Muscle of leg (tissue), 11 donors: ENCODE data around the gene PACS1. TPM values are rescaled to one million over a fixed set of nuclear protein-coding genes. Genes with fewer than 3 reads are reported as not detected.
A peak's percentile ranks its signal among the peaks of the same experiment; 100 is the strongest.
"Not testable (repeated sequence)": the region's sequence is repeated elsewhere in the genome, so short reads cannot be mapped to it uniquely, and the experiment has no call there.

Source experiments
- DNase-seq: peaks from one replicate; pipeline ENCODE4 v3.0.0; 2013
- H3K27ac ChIP-seq: one replicate; pipeline ENCODE4 v1.5.1; 2013; ENCODE audit warnings: mild to moderate bottlenecking, low read length, control low read depth
- H3K27me3 ChIP-seq: one replicate; pipeline ENCODE4 v1.6.1; 2013; ENCODE audit warnings: low read length; ENCODE audit not compliant: control insufficient read depth, insufficient read depth
- H3K36me3 ChIP-seq: one replicate; pipeline ENCODE4 v1.6.1; 2013; ENCODE audit warnings: low read length; ENCODE audit not compliant: control insufficient read depth, insufficient read depth
- H3K4me1 ChIP-seq: one replicate; pipeline ENCODE4 v1.6.1; 2013; ENCODE audit warnings: low read length; ENCODE audit not compliant: control insufficient read depth, insufficient read depth
- H3K4me3 ChIP-seq: one replicate; pipeline ENCODE4 v1.5.1; 2013; ENCODE audit warnings: low read length, control low read depth
- H3K9me3 ChIP-seq: replicated peaks from 2 replicates; pipeline ENCODE4 v1.6.1; 2013; ENCODE audit warnings: low read depth, low read length; ENCODE audit not compliant: control insufficient read depth
- WGBS: methylation state at CpG from one replicate; pipeline ENCODE4 v1.1.5; 2013; ENCODE audit warnings: missing lambda C conversion rate; ENCODE audit not compliant: insufficient coverage; 5-methylcytosine and 5-hydroxymethylcytosine counted together
- polyA plus RNA-seq, 8 donors: library from polyadenylated mRNA; unstranded; fragments of 120-200 nt; gene quantifications; one replicate each; pipeline versions ENCODE4 v1.2.1 to v1.2.3, GENCODE V29; 2013; ENCODE audit warnings: inconsistent platforms in 1 of 8, low replicate concordance in 1 of 8; ENCODE audit not compliant: insufficient read length in 8 of 8, insufficient read depth in 1 of 8
- total RNA-seq: library from RNA; stranded (reverse); fragments of 120-200 nt; gene quantifications from one replicate; pipeline ENCODE4 v1.2.4, GENCODE V29; 2013

PACS1 gene
- total and polyA plus RNA-seq, 9 donors, result 13.2 to 41.3 (median 30.9) TPM

DNA sequence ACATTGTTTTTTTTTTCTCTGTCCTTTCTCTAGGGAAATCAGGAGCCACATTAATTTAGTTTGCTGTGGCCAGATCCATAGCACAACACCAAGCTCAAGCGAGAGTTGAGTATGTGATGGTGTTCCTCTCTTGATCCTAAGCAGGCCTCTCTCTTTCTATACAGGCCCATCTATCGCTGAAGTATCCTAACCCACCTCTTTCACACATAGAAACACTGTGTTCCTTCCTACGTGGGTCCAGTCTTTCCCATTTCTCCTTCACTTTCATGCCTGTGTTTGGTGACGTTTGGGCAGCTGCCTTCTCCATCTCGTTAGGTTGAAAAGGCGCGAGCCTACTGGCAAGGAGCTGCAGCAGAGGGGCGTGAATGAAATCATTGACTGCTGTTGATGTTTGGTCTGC, 2.4 kb downstream of the PACS1 start:
- Histone ChIP-seq H3K27ac (no peak overlapping the region), H3K4me3 (no peak overlapping the region), H3K36me3 (peaks cover 39% of the 10 kb centered on the region), H3K9me3 (no peaks in the 10 kb centered on the region), H3K4me1 (peaks cover 29% of the 10 kb centered on the region), H3K27me3 (no peaks in the 10 kb centered on the region)
- WGBS, result 79% methylated on average over 7 of the region's 8 CpGs
- no peak for DNase-seq

DNA sequence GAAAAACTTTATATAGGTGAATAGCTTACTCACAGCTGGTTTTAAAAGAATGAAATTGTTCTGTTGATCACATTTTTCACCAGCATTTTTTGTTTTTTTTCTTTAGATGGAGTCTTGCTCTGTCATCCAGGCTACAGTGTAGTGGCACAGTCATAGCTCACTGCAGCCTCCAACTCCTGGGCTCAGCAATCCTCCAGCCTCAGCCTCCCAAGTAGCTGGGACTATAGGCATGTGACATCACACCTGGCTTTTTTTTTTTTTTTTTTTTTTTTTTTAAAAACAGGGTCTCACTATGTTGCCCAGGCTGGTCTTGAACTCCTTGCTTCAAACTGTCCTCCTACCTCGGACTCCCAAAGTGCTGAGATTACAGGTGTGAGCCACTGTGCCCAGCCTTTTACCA, 3.6 kb downstream of the PACS1 start:
- no peaks in the 10 kb centered on the region for H3K9me3 ChIP-seq
- WGBS, result no CpG with 5 or more reads among the region's 1 CpG
- peaks cover 27% of the 10 kb centered on the region for H3K36me3 ChIP-seq
- no peak overlapping the region for H3K27ac ChIP-seq
- no peak for DNase-seq
- H3K4me1 ChIP-seq, result peaks cover 20% of the 10 kb centered on the region
- no peak overlapping the region for H3K4me3 ChIP-seq
- no peaks in the 10 kb centered on the region for H3K27me3 ChIP-seq

DNA sequence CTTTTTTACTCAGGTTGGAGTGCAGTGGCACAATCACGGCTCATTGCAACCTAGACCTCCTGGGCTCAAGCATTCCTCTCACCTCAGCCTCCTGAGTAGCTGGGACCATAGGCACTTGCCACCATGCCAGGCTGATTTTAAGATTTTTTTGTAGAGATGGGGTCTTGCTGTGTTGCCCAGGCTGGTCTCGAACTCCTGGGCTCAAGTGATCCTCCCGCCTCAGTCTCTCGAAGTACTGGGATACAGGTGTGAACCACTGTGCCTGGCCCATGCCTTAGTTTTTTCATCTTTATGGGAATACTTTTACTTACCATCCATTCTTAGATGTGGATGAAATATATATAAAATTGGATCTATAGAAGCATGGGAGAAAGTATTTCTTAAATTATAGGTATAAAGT, 5.2 kb downstream of the PACS1 start:
- no peak for DNase-seq

DNA sequence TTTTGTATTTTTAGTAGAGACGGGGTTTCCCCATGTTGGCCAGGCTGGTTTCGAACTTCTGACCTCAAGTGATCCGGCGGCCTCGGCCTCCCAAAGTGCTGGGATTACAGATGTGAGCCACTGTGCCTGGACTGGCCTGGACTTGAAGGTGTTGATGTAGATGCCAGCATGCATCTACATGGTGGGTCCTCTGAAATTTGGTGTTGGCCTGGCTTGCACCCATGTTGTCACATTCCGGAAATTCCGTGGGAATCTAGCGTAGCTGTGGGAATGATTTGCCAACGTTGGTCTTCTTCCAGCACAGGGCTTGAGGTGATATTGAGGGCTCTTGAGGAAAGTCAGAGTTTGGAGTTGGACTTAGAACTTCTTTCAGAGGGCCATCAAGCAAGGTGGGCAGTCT, 6.5 kb downstream of the PACS1 start:
- Histone ChIP-seq H3K27ac (no peak overlapping the region), H3K9me3 (no peaks in the 10 kb centered on the region), H3K36me3 (peaks cover 26% of the 10 kb centered on the region), H3K4me1 (peaks cover 6% of the 10 kb centered on the region), H3K4me3 (no peak overlapping the region), H3K27me3 (no peaks in the 10 kb centered on the region)
- 94% methylated on average over 8 of the region's 9 CpGs for WGBS
- no peak for DNase-seq

More for the DNA sequence above, 5.2 kb downstream of the PACS1 start:
- H3K36me3 ChIP-seq, result peaks cover 26% of the 10 kb centered on the region
- H3K27me3 ChIP-seq, result no peaks in the 10 kb centered on the region
- no CpG with 5 or more reads among the region's 4 CpGs for WGBS
- H3K4me3 ChIP-seq, result no peak overlapping the region
- peaks cover 11% of the 10 kb centered on the region for H3K4me1 ChIP-seq
- no peak overlapping the region for H3K27ac ChIP-seq
- H3K9me3 ChIP-seq, result no peaks in the 10 kb centered on the region

DNA sequence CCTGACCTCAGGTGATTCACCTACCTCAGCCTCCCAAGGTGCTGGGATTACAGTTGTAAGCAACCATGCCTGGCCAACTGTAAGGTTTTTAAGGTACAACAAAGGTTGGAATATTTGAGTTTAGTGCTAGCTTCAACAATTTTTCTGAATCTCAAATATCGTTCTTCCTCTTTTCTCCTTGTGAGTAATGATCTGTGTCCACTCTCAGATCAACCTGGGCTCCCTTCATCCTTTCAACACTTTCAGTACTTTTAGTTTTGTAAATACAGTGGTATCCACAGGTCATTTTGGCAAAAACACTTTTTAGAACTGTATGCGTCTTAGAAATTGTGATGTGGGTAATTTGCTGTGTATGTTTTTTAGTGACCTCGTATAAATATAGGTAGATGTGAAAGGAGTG, 7.9 kb downstream of the PACS1 start:
- H3K4me1 ChIP-seq, result peaks cover 3% of the 10 kb centered on the region

DNA sequence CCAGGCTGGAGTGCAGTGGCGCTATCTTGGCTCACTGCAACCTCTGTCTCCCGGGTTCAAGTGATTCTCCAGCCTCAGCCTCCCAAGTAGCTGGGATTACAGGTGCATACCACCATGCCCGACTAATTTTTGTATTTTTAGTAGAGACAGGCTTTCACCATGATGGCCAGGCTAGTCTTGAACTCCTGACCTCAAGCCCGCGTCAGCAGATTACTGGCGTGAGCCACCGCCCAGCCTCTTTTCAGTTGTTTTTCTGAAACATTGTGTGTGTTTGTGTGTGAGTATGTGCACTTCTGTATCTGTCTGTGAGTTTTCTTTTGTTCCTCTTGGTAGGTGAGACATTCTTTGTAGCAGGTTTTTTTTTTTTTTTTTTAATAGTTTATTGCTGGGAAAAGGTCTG, 8.9 kb downstream of the PACS1 start:
- H3K36me3 ChIP-seq, result peaks cover 20% of the 10 kb centered on the region
- H3K4me1 ChIP-seq, H3K27me3 ChIP-seq, DNase-seq, H3K27ac ChIP-seq, H3K9me3 ChIP-seq, H3K4me3 ChIP-seq: not testable (repeated sequence)
- WGBS, result no CpG with 5 or more reads among the region's 7 CpGs

More for the DNA sequence above, 7.9 kb downstream of the PACS1 start:
- Histone ChIP-seq H3K9me3 (no peaks in the 10 kb centered on the region), H3K4me3 (no peak overlapping the region), H3K36me3 (peaks cover 24% of the 10 kb centered on the region), H3K27me3 (no peaks in the 10 kb centered on the region), H3K27ac (no peak overlapping the region)
- no CpG with 5 or more reads among the region's 3 CpGs for WGBS
- no peak for DNase-seq

DNA sequence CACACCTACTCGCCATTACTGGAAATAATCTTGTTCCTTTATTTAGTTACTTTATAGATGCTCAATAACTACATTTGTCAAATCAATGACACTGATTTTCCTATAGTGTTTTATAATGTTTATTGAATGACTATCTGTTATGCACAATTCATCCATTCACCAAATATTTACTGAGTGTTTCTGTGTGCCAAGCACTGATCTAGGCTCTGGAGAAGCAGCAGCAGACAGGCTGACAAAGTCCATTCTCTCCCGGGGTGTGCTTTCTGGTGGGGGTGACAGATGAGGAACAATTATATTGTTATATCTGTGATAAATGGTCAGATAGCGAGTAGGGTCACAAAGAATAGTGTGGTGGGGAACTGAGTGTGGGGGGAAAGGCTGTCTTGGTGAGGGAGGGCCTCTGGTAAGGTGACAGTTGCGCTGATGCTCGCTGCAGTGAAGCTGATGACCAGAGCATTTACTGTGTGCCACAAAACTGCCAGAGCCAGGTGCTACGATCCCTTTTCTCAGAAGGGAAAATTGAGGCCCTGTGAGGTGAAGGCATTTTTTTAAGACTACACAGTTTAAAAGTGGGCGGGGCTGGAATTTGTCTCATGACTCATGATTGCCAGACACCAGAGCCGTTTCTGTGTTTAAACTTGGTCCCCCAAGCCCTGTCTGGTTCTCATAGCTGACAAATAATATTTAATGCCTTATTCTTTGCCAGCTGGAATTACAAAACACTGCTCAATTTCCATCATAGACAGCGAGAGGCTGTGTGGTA, 10.2 kb downstream of the PACS1 start:
- no peak overlapping the region for H3K27ac ChIP-seq
- DNase-seq, result peak; percentile 38

DNA sequence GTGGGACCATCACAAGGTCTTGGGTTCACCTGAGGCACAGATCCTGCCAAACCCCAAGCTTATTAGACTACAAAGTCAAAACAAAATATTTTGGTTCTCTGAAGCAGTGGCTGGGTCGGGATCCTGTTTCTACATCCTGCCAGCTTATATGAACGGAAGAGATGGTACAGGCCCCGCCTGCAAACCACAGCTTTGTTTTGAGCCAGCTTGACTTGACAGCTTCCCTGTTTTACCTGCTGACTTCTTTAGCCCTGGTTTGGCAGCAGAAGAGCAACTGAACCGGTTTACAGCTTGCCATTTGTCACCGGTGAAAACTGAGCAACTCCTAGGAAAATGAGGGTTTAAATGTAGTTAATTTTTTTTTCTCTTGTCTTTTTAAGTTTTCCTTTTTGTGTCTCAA, 11.4 kb downstream of the PACS1 start:
- WGBS, result 31% methylated on average over 3 of the region's 5 CpGs
- H3K4me3 ChIP-seq, result no peak overlapping the region
- no peaks in the 10 kb centered on the region for H3K9me3 ChIP-seq
- peaks cover 7% of the 10 kb centered on the region for H3K4me1 ChIP-seq
- no peaks in the 10 kb centered on the region for H3K27me3 ChIP-seq
- peak; percentile 65 for DNase-seq
- no peak overlapping the region for H3K27ac ChIP-seq
- peaks cover 14% of the 10 kb centered on the region for H3K36me3 ChIP-seq

More for the DNA sequence above, 10.2 kb downstream of the PACS1 start:
- H3K36me3 ChIP-seq, result peaks cover 15% of the 10 kb centered on the region
- WGBS, result 76% methylated on average over 5 of the region's 9 CpGs
- H3K27me3 ChIP-seq, result no peaks in the 10 kb centered on the region
- H3K9me3 ChIP-seq, result no peaks in the 10 kb centered on the region
- peaks cover 7% of the 10 kb centered on the region for H3K4me1 ChIP-seq
- H3K4me3 ChIP-seq, result no peak overlapping the region

DNA sequence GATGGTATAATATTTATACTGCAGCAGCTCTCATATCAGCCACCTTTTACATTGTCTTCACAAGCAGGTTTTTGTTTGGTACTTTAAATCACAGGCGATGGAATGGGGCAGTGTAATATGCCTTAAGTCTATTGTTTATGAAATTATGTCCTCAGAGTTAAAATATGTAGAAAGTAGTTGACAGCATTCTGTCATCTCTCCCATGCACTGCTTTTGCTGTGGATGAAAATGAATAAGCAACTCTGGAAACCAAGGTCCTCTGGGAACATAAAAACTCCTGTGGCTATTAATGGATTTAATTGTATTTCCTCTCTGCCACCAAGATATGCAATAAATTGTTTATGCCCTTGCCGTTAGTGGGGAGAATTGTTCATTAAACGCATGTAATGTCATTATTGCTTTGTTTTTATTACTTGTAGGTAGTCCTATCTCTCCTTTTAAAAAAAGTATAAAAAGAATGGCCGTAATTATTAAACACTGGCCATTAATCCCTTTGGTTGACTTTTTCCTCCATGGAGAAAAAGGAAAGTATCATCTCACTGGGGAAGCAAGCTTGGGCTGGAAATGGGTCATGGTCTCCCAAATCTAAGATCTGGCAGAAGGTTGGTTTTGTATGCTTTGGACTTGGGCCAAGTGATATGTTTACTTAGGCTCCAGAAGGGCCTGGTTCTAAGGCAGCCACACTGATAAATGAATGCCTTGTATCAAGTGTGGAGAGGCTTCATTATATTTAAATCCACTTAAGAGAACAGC, 13.1 kb downstream of the PACS1 start:
- Histone ChIP-seq H3K27ac (no peak overlapping the region), H3K4me1 (peaks cover 7% of the 10 kb centered on the region), H3K9me3 (no peaks in the 10 kb centered on the region), H3K4me3 (no peak overlapping the region), H3K27me3 (no peaks in the 10 kb centered on the region), H3K36me3 (peaks cover 5% of the 10 kb centered on the region)
- no peak for DNase-seq
- WGBS, result no CpG with 5 or more reads among the region's 4 CpGs

DNA sequence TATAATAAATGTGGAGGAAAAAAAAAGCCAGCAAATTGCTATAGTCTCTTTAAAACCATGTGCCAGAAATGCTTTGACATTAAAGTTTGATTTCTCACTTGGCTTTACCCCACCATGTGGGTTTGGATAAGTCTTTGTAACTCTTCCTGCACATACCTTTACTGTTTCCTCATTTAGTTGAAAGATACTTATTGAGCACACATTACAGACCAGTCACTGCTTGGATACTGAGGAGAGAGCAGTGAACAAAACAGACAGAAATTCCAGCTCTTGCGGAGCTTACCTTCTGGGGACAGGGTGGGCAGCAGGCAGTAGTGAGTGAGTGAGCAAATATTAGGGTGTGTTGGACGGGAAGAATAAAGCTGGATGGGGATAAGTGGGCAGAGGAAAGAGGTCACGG, 13.7 kb downstream of the PACS1 start:
- Histone ChIP-seq H3K27ac (no peak overlapping the region), H3K36me3 (peaks cover 5% of the 10 kb centered on the region), H3K9me3 (no peaks in the 10 kb centered on the region), H3K4me1 (peaks cover 7% of the 10 kb centered on the region), H3K4me3 (no peak overlapping the region), H3K27me3 (no peaks in the 10 kb centered on the region)
- DNase-seq, result no peak
- WGBS, result 80% methylated on average over 3 of the region's 3 CpGs
